Measurements from ENCODE around the gene GALNT2. TPM values are rescaled to one million over a fixed set of nuclear protein-coding genes. Genes with fewer than 3 reads are reported as not detected.

Gene GALNT2
- polyA plus RNA-seq, 4 donors = 10.8 to 43.9 (median 23.3) TPM

DNA sequence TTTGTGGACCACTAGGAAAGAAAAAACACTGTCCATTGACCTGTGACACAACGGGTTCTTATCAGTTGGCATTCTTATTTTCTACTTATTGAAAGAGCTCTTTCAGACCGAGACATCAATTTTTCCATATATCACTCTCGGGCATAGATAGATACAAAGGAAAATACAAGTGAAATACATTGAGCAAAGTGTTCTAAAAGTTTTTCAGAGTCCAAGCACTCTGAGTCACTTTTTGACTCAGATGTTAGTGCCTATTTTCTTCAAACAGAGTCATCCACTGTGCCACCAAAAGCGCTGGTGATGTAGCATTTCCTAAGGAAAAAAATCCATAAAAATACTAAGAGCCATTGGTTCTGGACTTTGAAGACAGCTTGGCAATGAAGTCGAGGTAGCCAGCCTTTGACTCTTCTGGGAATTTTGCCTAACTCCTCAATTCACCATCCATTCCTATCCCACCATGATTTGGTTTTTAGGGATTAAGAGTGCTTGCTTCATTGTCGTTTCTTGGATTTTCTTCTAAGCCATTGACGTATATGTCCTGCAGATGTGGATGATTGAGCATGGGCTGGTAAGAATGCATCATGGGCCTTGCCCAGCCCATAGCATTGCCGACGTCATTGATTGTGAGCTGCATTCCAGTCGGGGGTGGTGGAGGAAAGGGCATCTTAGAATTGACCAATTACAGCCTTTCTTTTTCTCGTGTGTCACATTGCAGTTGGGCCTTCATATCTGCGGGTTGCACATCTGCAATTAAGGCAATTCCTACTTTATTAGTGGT, 10.6 kb downstream of the GALNT2 start:
- 87 to 89% (median 88%) methylated on average over 12 of the region's 12 CpGs for WGBS, 3 donors

DNA sequence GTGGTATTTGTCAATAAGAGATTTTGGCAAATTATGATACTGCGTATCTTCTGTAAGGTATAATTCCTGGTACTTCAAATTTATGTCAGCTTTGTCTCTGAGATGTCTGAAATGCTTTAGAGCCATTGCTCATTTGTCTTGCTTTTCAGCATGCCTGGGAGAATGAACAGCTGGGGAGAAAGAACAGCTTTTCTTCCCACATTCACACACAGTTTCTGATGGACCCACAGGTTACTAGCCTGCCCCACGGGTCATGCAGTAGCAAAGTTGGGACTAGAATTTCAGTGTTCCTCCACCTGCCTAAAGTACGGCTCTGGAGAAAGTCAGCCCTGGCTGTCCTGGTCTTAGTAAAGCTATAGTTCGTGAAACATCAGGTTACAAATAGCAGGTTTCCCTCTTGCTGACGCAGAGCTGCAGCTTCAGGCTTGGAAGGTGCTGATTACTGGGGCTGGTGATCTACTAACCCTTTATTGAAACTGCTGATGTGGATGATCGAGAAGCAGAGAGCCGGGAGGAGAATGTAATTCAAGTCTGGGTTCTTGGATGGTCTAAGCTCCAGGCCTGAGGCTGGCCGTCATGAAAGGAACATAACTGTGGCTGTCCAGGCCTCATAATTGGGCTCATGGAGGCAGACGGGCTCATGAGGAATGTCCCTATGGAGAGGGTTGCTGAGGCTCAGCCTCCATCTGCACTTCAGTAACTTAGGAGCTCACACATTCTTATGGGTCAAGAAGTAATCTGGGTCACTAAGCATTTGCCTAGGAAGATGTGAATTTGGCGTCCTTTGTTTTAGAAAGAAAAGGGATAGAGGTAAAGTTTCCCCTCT, 12.4 kb downstream of the GALNT2 start:
- Histone ChIP-seq H3K27me3 (ENCODE audit: control insufficient read depth in 3 of 3, insufficient read depth in 3 of 3, low read length in 3 of 3) (no peaks in the 10 kb centered on the region), H3K36me3 (ENCODE audit: control insufficient read depth in 3 of 3, insufficient read depth in 2 of 3, low read depth in 1 of 3, low read length in 3 of 3) (peaks cover 0 to 16% (median 0%) of the 10 kb centered on the region in 3 donors), H3K27ac (ENCODE audit: low read depth in 1 of 3, low read length in 2 of 3) (no peak overlapping the region), H3K4me3 (ENCODE audit: low read depth in 1 of 3, low read length in 3 of 3) (no peak overlapping the region), H3K9me3 (ENCODE audit: control insufficient read depth in 2 of 2, insufficient read depth in 1 of 2, low read depth in 1 of 2, low read length in 1 of 2) (peaks cover 2 to 8% of the 10 kb centered on the region in 2 donors), H3K4me1 (ENCODE audit: control insufficient read depth in 3 of 3, insufficient read depth in 2 of 3, low read depth in 1 of 3, low read length in 2 of 3) (no peaks in the 10 kb centered on the region)
- no peak for DNase-seq
- WGBS, 3 donors = 84 to 92% (median 90%) methylated on average over 10 of the region's 10 CpGs
- FAIRE-seq = no peak

More for the DNA sequence above, 10.6 kb downstream of the GALNT2 start:
- peaks cover 0 to 3% (median 0%) of the 10 kb centered on the region in 3 donors for H3K4me1 ChIP-seq (ENCODE audit: control insufficient read depth in 3 of 3, insufficient read depth in 2 of 3, low read depth in 1 of 3, low read length in 2 of 3)
- no peak overlapping the region for H3K4me3 ChIP-seq (ENCODE audit: low read depth in 1 of 3, low read length in 3 of 3)
- H3K36me3 ChIP-seq (ENCODE audit: control insufficient read depth in 3 of 3, insufficient read depth in 2 of 3, low read depth in 1 of 3, low read length in 3 of 3) = peaks cover 0 to 11% (median 0%) of the 10 kb centered on the region in 3 donors
- H3K27ac ChIP-seq (ENCODE audit: low read depth in 1 of 3, low read length in 2 of 3) = no peak overlapping the region
- DNase-seq (no peak), FAIRE-seq (no peak)
- H3K9me3 ChIP-seq (ENCODE audit: control insufficient read depth in 2 of 2, insufficient read depth in 1 of 2, low read depth in 1 of 2, low read length in 1 of 2) = peaks cover 0 to 2% of the 10 kb centered on the region in 2 donors
- H3K27me3 ChIP-seq (ENCODE audit: control insufficient read depth in 3 of 3, insufficient read depth in 3 of 3, low read length in 3 of 3) = no peaks in the 10 kb centered on the region

DNA sequence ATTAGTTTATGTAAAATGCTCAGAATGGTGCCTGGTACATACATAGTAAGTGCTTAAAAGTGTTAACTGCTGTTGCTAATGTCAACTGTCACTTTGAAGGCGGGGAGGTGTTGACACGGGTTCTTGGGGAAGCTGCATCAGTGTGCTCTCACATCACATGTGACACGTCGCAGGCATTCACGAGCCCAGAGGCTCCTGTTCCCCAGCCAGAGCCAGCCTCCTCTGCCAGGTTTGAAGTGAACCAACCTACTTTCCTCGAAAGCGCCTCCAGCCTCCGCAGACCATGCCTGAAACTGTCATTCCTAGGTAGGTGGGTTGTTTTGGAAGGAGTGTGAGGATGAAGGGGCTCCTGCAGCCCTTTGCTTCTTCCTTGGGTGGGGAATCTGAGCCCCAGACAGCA, 13.8 kb downstream of the GALNT2 start:
- DNase-seq (no peak), FAIRE-seq (no peak)
- Histone ChIP-seq H3K4me1 (ENCODE audit: control insufficient read depth in 3 of 3, insufficient read depth in 2 of 3, low read depth in 1 of 3, low read length in 2 of 3) (no peaks in the 10 kb centered on the region), H3K36me3 (ENCODE audit: control insufficient read depth in 3 of 3, insufficient read depth in 2 of 3, low read depth in 1 of 3, low read length in 3 of 3) (peaks cover 0 to 13% (median 0%) of the 10 kb centered on the region in 3 donors), H3K4me3 (ENCODE audit: low read depth in 1 of 3, low read length in 3 of 3) (no peak overlapping the region), H3K27me3 (ENCODE audit: control insufficient read depth in 3 of 3, insufficient read depth in 3 of 3, low read length in 3 of 3) (no peaks in the 10 kb centered on the region), H3K9me3 (ENCODE audit: control insufficient read depth in 2 of 2, insufficient read depth in 1 of 2, low read depth in 1 of 2, low read length in 1 of 2) (peaks cover 2 to 8% of the 10 kb centered on the region in 2 donors), H3K27ac (ENCODE audit: low read depth in 1 of 3, low read length in 2 of 3) (no peak overlapping the region)
- WGBS, 3 donors = 92 to 96% (median 96%) methylated on average over 8 of the region's 8 CpGs

DNA sequence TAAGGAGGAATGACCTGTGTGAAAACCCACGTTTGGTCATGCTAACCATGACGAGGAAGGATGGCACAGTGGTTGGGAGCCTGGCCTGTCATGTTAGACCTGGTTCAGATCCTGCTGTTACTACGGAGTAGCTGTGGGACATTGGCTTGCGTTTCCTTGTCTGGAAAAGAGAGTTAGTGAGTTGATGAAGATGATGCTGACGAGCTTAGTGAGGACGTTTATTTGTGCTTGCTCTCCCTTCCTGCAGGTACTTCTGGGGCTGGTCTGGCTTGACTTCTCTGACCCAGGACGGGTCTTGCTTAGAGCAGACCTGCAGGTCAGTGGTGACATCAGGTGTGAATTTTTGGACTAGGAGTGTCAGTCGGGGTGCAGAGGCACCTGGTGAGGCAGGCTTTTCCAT, 14.7 kb downstream of the GALNT2 start:
- DNase-seq (no peak), FAIRE-seq (no peak)
- peaks cover 0 to 9% (median 0%) of the 10 kb centered on the region in 3 donors for H3K36me3 ChIP-seq (ENCODE audit: control insufficient read depth in 3 of 3, insufficient read depth in 2 of 3, low read depth in 1 of 3, low read length in 3 of 3)
- H3K4me3 ChIP-seq (ENCODE audit: low read depth in 1 of 3, low read length in 3 of 3) = no peak overlapping the region
- H3K27me3 ChIP-seq (ENCODE audit: control insufficient read depth in 3 of 3, insufficient read depth in 3 of 3, low read length in 3 of 3) = no peaks in the 10 kb centered on the region
- no peak overlapping the region for H3K27ac ChIP-seq (ENCODE audit: low read depth in 1 of 3, low read length in 2 of 3)
- peaks cover 2 to 8% of the 10 kb centered on the region in 2 donors for H3K9me3 ChIP-seq (ENCODE audit: control insufficient read depth in 2 of 2, insufficient read depth in 1 of 2, low read depth in 1 of 2, low read length in 1 of 2)
- 87 to 95% (median 90%) methylated on average over 8 of the region's 8 CpGs for WGBS, 3 donors
- no peaks in the 10 kb centered on the region for H3K4me1 ChIP-seq (ENCODE audit: control insufficient read depth in 3 of 3, insufficient read depth in 2 of 3, low read depth in 1 of 3, low read length in 2 of 3)

DNA sequence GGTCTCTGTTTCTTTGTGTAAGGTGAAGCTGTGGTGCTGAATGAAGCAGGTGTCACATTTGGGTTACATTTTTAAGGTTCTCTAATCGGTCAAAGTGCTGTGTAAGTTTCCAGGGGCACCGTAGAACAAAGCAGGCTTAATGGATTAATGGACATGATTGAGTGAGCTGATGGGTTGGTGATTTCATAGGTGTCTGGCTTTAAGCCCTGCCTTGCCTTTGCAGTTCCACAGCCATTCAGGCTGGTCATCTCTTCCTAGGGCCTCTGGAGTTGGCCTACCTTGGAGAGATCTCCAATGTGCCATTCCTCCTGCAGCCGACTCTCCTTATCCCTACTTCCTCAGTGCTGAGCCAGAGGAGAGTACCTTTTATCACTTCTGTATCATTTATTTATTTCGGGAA, 15.2 kb downstream of the GALNT2 start:
- H3K36me3 ChIP-seq (ENCODE audit: control insufficient read depth in 3 of 3, insufficient read depth in 2 of 3, low read depth in 1 of 3, low read length in 3 of 3) = peaks cover 0 to 9% (median 0%) of the 10 kb centered on the region in 3 donors
- DNase-seq (no peak), FAIRE-seq (no peak)
- H3K27me3 ChIP-seq (ENCODE audit: control insufficient read depth in 3 of 3, insufficient read depth in 3 of 3, low read length in 3 of 3) = no peaks in the 10 kb centered on the region
- no peak overlapping the region for H3K27ac ChIP-seq (ENCODE audit: low read depth in 1 of 3, low read length in 2 of 3)
- H3K4me1 ChIP-seq (ENCODE audit: control insufficient read depth in 3 of 3, insufficient read depth in 2 of 3, low read depth in 1 of 3, low read length in 2 of 3) = no peaks in the 10 kb centered on the region
- H3K9me3 ChIP-seq (ENCODE audit: control insufficient read depth in 2 of 2, insufficient read depth in 1 of 2, low read depth in 1 of 2, low read length in 1 of 2) = peaks cover 2 to 8% of the 10 kb centered on the region in 2 donors
- 92 to 94% (median 93%) methylated on average over 4 of the region's 4 CpGs for WGBS, 3 donors
- H3K4me3 ChIP-seq (ENCODE audit: low read depth in 1 of 3, low read length in 3 of 3) = no peak overlapping the region

DNA sequence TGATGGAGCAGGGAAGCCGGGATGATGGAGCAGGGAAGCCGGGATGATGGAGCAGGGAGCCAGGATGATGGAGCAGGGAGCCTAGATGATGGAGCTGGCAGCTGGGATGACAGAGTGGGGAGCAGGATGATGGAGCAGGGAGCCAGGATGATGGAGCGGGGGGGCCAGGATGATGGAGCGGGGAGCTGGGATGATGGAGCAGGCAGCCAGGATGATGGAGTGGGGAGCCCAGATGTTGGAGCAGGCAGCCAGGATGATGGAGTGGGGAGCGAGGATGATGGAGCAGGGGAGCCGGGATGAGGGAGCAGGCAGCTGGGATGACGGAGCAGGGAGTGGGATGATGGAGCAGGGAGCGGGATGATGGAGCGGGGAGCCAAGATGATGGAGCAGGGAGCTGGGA, 16.0 kb downstream of the GALNT2 start:
- Histone ChIP-seq H3K27me3 (ENCODE audit: control insufficient read depth in 3 of 3, insufficient read depth in 3 of 3, low read length in 3 of 3) (no peaks in the 10 kb centered on the region), H3K4me3 (ENCODE audit: low read depth in 1 of 3, low read length in 3 of 3) (no peak overlapping the region), H3K9me3 (ENCODE audit: control insufficient read depth in 2 of 2, insufficient read depth in 1 of 2, low read depth in 1 of 2, low read length in 1 of 2) (peaks cover 2 to 8% of the 10 kb centered on the region in 2 donors), H3K27ac (ENCODE audit: low read depth in 1 of 3, low read length in 2 of 3) (no peak overlapping the region), H3K4me1 (ENCODE audit: control insufficient read depth in 3 of 3, insufficient read depth in 2 of 3, low read depth in 1 of 3, low read length in 2 of 3) (no peaks in the 10 kb centered on the region), H3K36me3 (ENCODE audit: control insufficient read depth in 3 of 3, insufficient read depth in 2 of 3, low read depth in 1 of 3, low read length in 3 of 3) (peaks cover 0 to 9% (median 0%) of the 10 kb centered on the region in 3 donors)
- 98 to 99% (median 99%) methylated on average over 9 of the region's 9 CpGs for WGBS, 3 donors
- DNase-seq = no peak
- no peak for FAIRE-seq

DNA sequence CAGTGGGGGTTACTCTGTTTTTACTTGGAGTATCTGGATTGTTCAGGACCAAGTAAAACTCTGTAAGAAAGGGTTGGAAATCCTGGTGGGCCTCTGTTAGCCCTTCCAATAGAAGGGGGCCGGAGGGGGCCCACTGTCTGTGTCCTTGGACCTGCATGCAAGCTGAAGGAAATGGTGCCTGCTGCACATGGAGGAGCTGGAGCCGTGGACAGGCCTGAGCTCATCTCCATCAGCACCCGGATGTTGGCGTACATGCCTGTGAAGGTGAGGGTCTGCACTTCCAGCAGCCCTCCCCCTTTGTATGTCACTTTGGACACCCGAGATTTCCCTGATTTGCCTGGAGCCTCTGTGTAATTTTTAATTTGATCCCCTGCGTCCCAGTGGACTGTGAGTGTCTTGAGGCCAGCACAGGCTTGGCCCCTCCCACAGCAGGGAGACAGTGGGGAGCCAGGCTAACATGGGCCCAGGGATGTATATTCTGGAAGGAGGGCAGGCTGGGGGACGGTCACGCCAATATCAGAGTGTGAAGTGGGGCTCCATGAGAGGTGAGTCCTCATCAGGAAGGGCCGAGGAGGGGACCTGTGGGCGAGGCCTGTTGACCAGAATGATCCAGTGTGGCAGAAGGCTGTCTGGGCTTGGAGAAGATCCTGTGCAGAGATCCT, 16.8 kb downstream of the GALNT2 start:
- Histone ChIP-seq H3K27me3 (ENCODE audit: control insufficient read depth in 3 of 3, insufficient read depth in 3 of 3, low read length in 3 of 3) (no peaks in the 10 kb centered on the region), H3K36me3 (ENCODE audit: control insufficient read depth in 3 of 3, insufficient read depth in 2 of 3, low read depth in 1 of 3, low read length in 3 of 3) (peaks cover 0 to 9% (median 0%) of the 10 kb centered on the region in 3 donors), H3K4me3 (ENCODE audit: low read depth in 1 of 3, low read length in 3 of 3) (no peak overlapping the region), H3K9me3 (ENCODE audit: control insufficient read depth in 2 of 2, insufficient read depth in 1 of 2, low read depth in 1 of 2, low read length in 1 of 2) (peaks cover 2 to 8% of the 10 kb centered on the region in 2 donors), H3K27ac (ENCODE audit: low read depth in 1 of 3, low read length in 2 of 3) (peak overlapping the region in 1 of 3 donors; percentile 60), H3K4me1 (ENCODE audit: control insufficient read depth in 3 of 3, insufficient read depth in 2 of 3, low read depth in 1 of 3, low read length in 2 of 3) (no peaks in the 10 kb centered on the region)
- 90 to 93% (median 90%) methylated on average over 10 of the region's 10 CpGs for WGBS, 3 donors
- DNase-seq = no peak
- no peak for FAIRE-seq

Data from small intestine (tissue), 7 donors.